Measurements from ENCODE around the gene JAM3.
"Not testable (repeated sequence)": the region's sequence is repeated elsewhere in the genome, so short reads cannot be mapped to it uniquely, and the experiment has no call there.

Gene JAM3

DNA sequence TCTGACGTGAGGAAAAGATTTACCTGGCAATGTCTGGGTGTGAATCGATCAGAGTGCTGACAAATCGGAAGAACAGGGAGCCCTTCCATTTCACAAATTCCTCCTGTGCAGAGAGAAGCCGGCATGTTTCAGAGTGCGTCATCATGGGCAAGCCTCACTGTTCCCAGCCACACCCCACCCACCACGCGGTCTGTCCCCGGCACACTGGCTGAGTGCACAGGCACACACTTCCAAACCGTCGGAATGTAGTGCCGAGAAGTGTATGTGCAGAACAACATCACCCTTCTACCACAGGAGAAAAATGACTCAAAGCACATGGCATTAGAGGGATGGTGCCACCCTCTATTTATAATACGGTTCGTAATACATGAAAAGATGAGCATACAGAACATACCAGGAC, 107.4 kb downstream of the JAM3 start:
- Histone ChIP-seq H3K4me3 (ENCODE audit: insufficient read depth in 1 of 2, low read depth in 1 of 2, low read length in 2 of 2) (no peak overlapping the region), H2BK5ac (ENCODE audit: low read depth, low read length, poor library complexity, severe bottlenecking) (no peak overlapping the region), H4K8ac (ENCODE audit: low read length) (no peak overlapping the region), H3K14ac (ENCODE audit: low read length in 2 of 2) (no peak overlapping the region), H2BK15ac (ENCODE audit: low read depth, poor library complexity, severe bottlenecking) (no peak overlapping the region), H3K36me3 (ENCODE audit: control insufficient read depth in 1 of 2, insufficient read depth in 2 of 2, low read depth in 1 of 2, low read length in 2 of 2) (peaks cover 34 to 74% of the 10 kb centered on the region in 2 experiments), H2AK5ac (ENCODE audit: low read length, severe bottlenecking) (no peak overlapping the region), H2BK12ac (ENCODE audit: low read length in 2 of 2) (no peak overlapping the region), H3K4ac (ENCODE audit: low read depth in 1 of 2, low read length in 2 of 2) (no peak overlapping the region), H3K9me3 (ENCODE audit: control insufficient read depth, low read length) (no peaks in the 10 kb centered on the region), H3K9ac (ENCODE audit: low read length) (no peak overlapping the region), H3K79me1 (replicated peaks; ENCODE audit: low read length, poor library complexity, severe bottlenecking) (peaks cover 5% of the 10 kb centered on the region), H3K27ac (ENCODE audit: low read length, poor library complexity, severe bottlenecking) (no peak overlapping the region), H2AFZ (ENCODE audit: low read depth, low read length) (no peak overlapping the region), H3K23ac (ENCODE audit: low read length in 2 of 2) (no peak overlapping the region), H4K91ac (ENCODE audit: low read length) (no peak overlapping the region), H2BK120ac (ENCODE audit: low read depth, low read length) (no peak overlapping the region), H3K4me2 (ENCODE audit: low read length, poor library complexity, severe bottlenecking) (no peak overlapping the region), H3K4me1 (ENCODE audit: control insufficient read depth, insufficient read depth, low read depth, low read length) (no peaks in the 10 kb centered on the region), H3K18ac (ENCODE audit: low read depth in 1 of 2, low read length in 2 of 2) (no peak overlapping the region), H3K27me3 (ENCODE audit: control insufficient read depth in 1 of 2, insufficient read depth in 1 of 2, low read length in 2 of 2) (no peaks in the 10 kb centered on the region)
- WGBS: 97% methylated on average over 13 of the region's 13 CpGs
- no peak for DNase-seq

- no peak overlapping the region for H3K23ac ChIP-seq (ENCODE audit: low read length in 2 of 2)
- no peak overlapping the region for H2AFZ ChIP-seq (ENCODE audit: low read depth, low read length)
- peaks cover 23 to 63% of the 10 kb centered on the region in 2 experiments for H3K36me3 ChIP-seq (ENCODE audit: control insufficient read depth in 1 of 2, insufficient read depth in 2 of 2, low read depth in 1 of 2, low read length in 2 of 2)
- H3K9ac ChIP-seq (ENCODE audit: low read length): no peak overlapping the region
- no peak overlapping the region for H3K18ac ChIP-seq (ENCODE audit: low read depth in 1 of 2, low read length in 2 of 2)
- H4K91ac ChIP-seq (ENCODE audit: low read length): no peak overlapping the region
- H3K79me1 ChIP-seq (replicated peaks; ENCODE audit: low read length, poor library complexity, severe bottlenecking): peaks cover 5% of the 10 kb centered on the region
- H3K4me3 ChIP-seq (ENCODE audit: insufficient read depth in 1 of 2, low read depth in 1 of 2, low read length in 2 of 2): no peak overlapping the region
- no peak overlapping the region for H3K27ac ChIP-seq (ENCODE audit: low read length, poor library complexity, severe bottlenecking)
- H3K4me1 ChIP-seq (ENCODE audit: control insufficient read depth, insufficient read depth, low read depth, low read length): no peaks in the 10 kb centered on the region
- H2BK5ac ChIP-seq (ENCODE audit: low read depth, low read length, poor library complexity, severe bottlenecking): no peak overlapping the region
- no peak overlapping the region for H2BK120ac ChIP-seq (ENCODE audit: low read depth, low read length)
- no peak for DNase-seq
- no peak overlapping the region for H3K4ac ChIP-seq (ENCODE audit: low read depth in 1 of 2, low read length in 2 of 2)
- H3K14ac ChIP-seq (ENCODE audit: low read length in 2 of 2): no peak overlapping the region
- no peaks in the 10 kb centered on the region for H3K27me3 ChIP-seq (ENCODE audit: control insufficient read depth in 1 of 2, insufficient read depth in 1 of 2, low read length in 2 of 2)
- no peaks in the 10 kb centered on the region for H3K9me3 ChIP-seq (ENCODE audit: control insufficient read depth, low read length)
- WGBS: 98% methylated on average over 3 of the region's 5 CpGs
- no peak overlapping the region for H2BK15ac ChIP-seq (ENCODE audit: low read depth, poor library complexity, severe bottlenecking)
- H4K8ac ChIP-seq (ENCODE audit: low read length): no peak overlapping the region
- no peak overlapping the region for H2AK5ac ChIP-seq (ENCODE audit: low read length, severe bottlenecking)
- no peak overlapping the region for H3K4me2 ChIP-seq (ENCODE audit: low read length, poor library complexity, severe bottlenecking)
- no peak overlapping the region for H2BK12ac ChIP-seq (ENCODE audit: low read length in 2 of 2)
Observed at GRCh38 chr11:134178032-134178674, 109.3 kb downstream of the JAM3 start.

DNA sequence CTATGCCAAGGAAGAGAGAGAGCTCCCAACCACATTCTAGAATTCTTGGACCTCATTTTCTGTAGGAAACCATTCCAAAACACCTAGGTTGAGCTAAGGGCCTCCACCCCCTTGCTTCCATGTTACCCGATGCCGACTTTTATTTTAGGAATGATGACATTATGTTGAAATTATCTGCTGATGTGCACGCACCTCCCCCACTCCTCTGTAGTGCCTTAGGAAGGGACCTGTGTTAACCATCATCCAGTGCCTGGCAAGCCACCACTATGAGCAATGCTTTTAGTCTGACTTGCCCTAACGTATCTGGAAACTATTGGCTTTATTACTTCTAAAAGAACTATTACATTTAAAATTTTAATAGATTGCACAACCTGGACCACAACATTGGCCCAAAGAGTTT, 112.8 kb downstream of the JAM3 start:
- Histone ChIP-seq H2BK12ac (ENCODE audit: low read length in 2 of 2) (no peak overlapping the region), H3K9ac (ENCODE audit: low read length) (no peak overlapping the region), H2AFZ (ENCODE audit: low read depth, low read length) (no peak overlapping the region), H3K14ac (ENCODE audit: low read length in 2 of 2) (no peak overlapping the region), H3K27me3 (ENCODE audit: control insufficient read depth in 1 of 2, insufficient read depth in 1 of 2, low read length in 2 of 2) (no peaks in the 10 kb centered on the region), H4K8ac (ENCODE audit: low read length) (no peak overlapping the region), H3K9me3 (ENCODE audit: control insufficient read depth, low read length) (no peaks in the 10 kb centered on the region), H3K18ac (ENCODE audit: low read depth in 1 of 2, low read length in 2 of 2) (no peak overlapping the region), H3K4me3 (ENCODE audit: insufficient read depth in 1 of 2, low read depth in 1 of 2, low read length in 2 of 2) (no peak overlapping the region), H2BK15ac (ENCODE audit: low read depth, poor library complexity, severe bottlenecking) (no peak overlapping the region), H3K27ac (ENCODE audit: low read length, poor library complexity, severe bottlenecking) (no peak overlapping the region), H3K4ac (ENCODE audit: low read depth in 1 of 2, low read length in 2 of 2) (no peak overlapping the region), H3K79me1 (replicated peaks; ENCODE audit: low read length, poor library complexity, severe bottlenecking) (peaks cover 4% of the 10 kb centered on the region), H3K4me2 (ENCODE audit: low read length, poor library complexity, severe bottlenecking) (no peak overlapping the region), H2AK5ac (ENCODE audit: low read length, severe bottlenecking) (no peak overlapping the region), H3K36me3 (ENCODE audit: control insufficient read depth in 1 of 2, insufficient read depth in 2 of 2, low read depth in 1 of 2, low read length in 2 of 2) (peaks cover 20 to 61% of the 10 kb centered on the region in 2 experiments), H2BK5ac (ENCODE audit: low read depth, low read length, poor library complexity, severe bottlenecking) (no peak overlapping the region), H4K91ac (ENCODE audit: low read length) (no peak overlapping the region), H3K23ac (ENCODE audit: low read length in 2 of 2) (no peak overlapping the region), H2BK120ac (ENCODE audit: low read depth, low read length) (no peak overlapping the region), H3K4me1 (ENCODE audit: control insufficient read depth, insufficient read depth, low read depth, low read length) (no peaks in the 10 kb centered on the region)
- DNase-seq: no peak
- 100% methylated on average over 2 of the region's 4 CpGs for WGBS

DNA sequence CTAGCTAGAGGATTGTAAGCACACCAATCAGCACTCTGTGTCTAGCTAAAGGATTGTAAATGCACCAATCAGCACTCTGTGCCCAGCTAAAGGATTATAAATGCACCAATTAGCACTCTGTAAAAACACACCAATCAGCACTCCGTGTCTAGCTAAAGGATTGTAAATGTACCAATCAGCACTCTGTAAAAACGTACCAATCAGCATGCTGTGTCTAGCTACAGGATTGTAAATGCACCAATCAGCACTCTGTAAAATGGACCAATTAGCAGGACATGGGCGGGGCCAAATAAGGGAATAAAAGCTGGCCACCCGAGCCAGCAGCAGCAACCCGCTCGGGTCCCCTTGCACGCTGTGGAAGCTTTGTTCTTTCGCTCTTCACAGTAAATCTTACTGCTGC, 119.2 kb downstream of the JAM3 start:
- H2AFZ ChIP-seq (ENCODE audit: low read depth, low read length); H3K9ac ChIP-seq (ENCODE audit: low read length); H3K18ac ChIP-seq (ENCODE audit: low read depth in 1 of 2, low read length in 2 of 2); H3K4me1 ChIP-seq (ENCODE audit: control insufficient read depth, insufficient read depth, low read depth, low read length); H3K27ac ChIP-seq (ENCODE audit: low read length, poor library complexity, severe bottlenecking); H2BK120ac ChIP-seq (ENCODE audit: low read depth, low read length); H2BK15ac ChIP-seq (ENCODE audit: low read depth, poor library complexity, severe bottlenecking); H3K79me1 ChIP-seq (replicated peaks; ENCODE audit: low read length, poor library complexity, severe bottlenecking); H2BK12ac ChIP-seq (ENCODE audit: low read length in 2 of 2); H4K91ac ChIP-seq (ENCODE audit: low read length); H3K23ac ChIP-seq (ENCODE audit: low read length in 2 of 2); H3K4me3 ChIP-seq (ENCODE audit: insufficient read depth in 1 of 2, low read depth in 1 of 2, low read length in 2 of 2); H2BK5ac ChIP-seq (ENCODE audit: low read depth, low read length, poor library complexity, severe bottlenecking); H4K8ac ChIP-seq (ENCODE audit: low read length); H3K4me2 ChIP-seq (ENCODE audit: low read length, poor library complexity, severe bottlenecking); DNase-seq; H3K27me3 ChIP-seq (ENCODE audit: control insufficient read depth in 1 of 2, insufficient read depth in 1 of 2, low read length in 2 of 2); H3K14ac ChIP-seq (ENCODE audit: low read length in 2 of 2); H2AK5ac ChIP-seq (ENCODE audit: low read length, severe bottlenecking); H3K4ac ChIP-seq (ENCODE audit: low read depth in 1 of 2, low read length in 2 of 2); H3K9me3 ChIP-seq (ENCODE audit: control insufficient read depth, low read length): not testable (repeated sequence)
- H3K36me3 ChIP-seq (ENCODE audit: control insufficient read depth in 1 of 2, insufficient read depth in 2 of 2, low read depth in 1 of 2, low read length in 2 of 2): peaks cover 25 to 74% of the 10 kb centered on the region in 2 experiments
- WGBS: 99% methylated on average over 8 of the region's 8 CpGs
